ENCODE data around the gene TNNT3.

TNNT3 gene

GRCh38 chr11:1929621-1930461, 10.3 kb downstream of the TNNT3 start:
- Mint-ChIP-seq H3K4me1 (ENCODE audit: low read depth) (peaks cover 5% of the 10 kb centered on the region), H3K27ac (no peak overlapping the region), H3K27me3 (no peaks in the 10 kb centered on the region), H3K9me3 (no peaks in the 10 kb centered on the region), H3K36me3 (ENCODE audit: low read depth) (no peaks in the 10 kb centered on the region), H3K4me3 (no peak overlapping the region)
- no peak for DNase-seq

- no peaks in the 10 kb centered on the region for H3K36me3 Mint-ChIP-seq (ENCODE audit: low read depth)
- H3K27ac Mint-ChIP-seq, result no peak overlapping the region
- no peak overlapping the region for H3K4me3 Mint-ChIP-seq
- H3K4me1 Mint-ChIP-seq (ENCODE audit: low read depth), result peaks cover 5% of the 10 kb centered on the region
- H3K9me3 Mint-ChIP-seq, result no peaks in the 10 kb centered on the region
- H3K27me3 Mint-ChIP-seq, result no peaks in the 10 kb centered on the region
- DNase-seq, result no peak
These were observed 10.9 kb downstream of the TNNT3 start for GRCh38 chr11:1930462-1930830.

GRCh38 chr11:1931341-1932104, 12.0 kb downstream of the TNNT3 start:
- Mint-ChIP-seq H3K9me3 (no peaks in the 10 kb centered on the region), H3K27me3 (no peaks in the 10 kb centered on the region), H3K36me3 (ENCODE audit: low read depth) (no peaks in the 10 kb centered on the region), H3K4me1 (ENCODE audit: low read depth) (peaks cover 5% of the 10 kb centered on the region), H3K4me3 (no peak overlapping the region), H3K27ac (no peak overlapping the region)
- no peak for DNase-seq

- Mint-ChIP-seq H3K27ac (no peak overlapping the region), H3K4me3 (no peak overlapping the region), H3K27me3 (no peaks in the 10 kb centered on the region), H3K4me1 (ENCODE audit: low read depth) (peaks cover 5% of the 10 kb centered on the region), H3K36me3 (ENCODE audit: low read depth) (no peaks in the 10 kb centered on the region), H3K9me3 (no peaks in the 10 kb centered on the region)
- DNase-seq, result no peak
These were observed 12.6 kb downstream of the TNNT3 start for GRCh38 chr11:1932105-1932480.

GRCh38 chr11:1932681-1933080, 13.2 kb downstream of the TNNT3 start:
- Mint-ChIP-seq H3K27ac (no peak overlapping the region), H3K9me3 (no peaks in the 10 kb centered on the region), H3K4me3 (no peak overlapping the region), H3K36me3 (ENCODE audit: low read depth) (no peaks in the 10 kb centered on the region), H3K27me3 (no peaks in the 10 kb centered on the region), H3K4me1 (ENCODE audit: low read depth) (peaks cover 5% of the 10 kb centered on the region)
- DNase-seq, result no peak

- H3K27ac Mint-ChIP-seq, result no peak overlapping the region
- H3K27me3 Mint-ChIP-seq, result no peaks in the 10 kb centered on the region
- DNase-seq, result no peak
- H3K36me3 Mint-ChIP-seq (ENCODE audit: low read depth), result no peaks in the 10 kb centered on the region
- H3K4me3 Mint-ChIP-seq, result no peak overlapping the region
- no peaks in the 10 kb centered on the region for H3K9me3 Mint-ChIP-seq
- peaks cover 5% of the 10 kb centered on the region for H3K4me1 Mint-ChIP-seq (ENCODE audit: low read depth)
These were observed 14.2 kb downstream of the TNNT3 start for GRCh38 chr11:1933416-1934334.

- Mint-ChIP-seq H3K9me3 (no peaks in the 10 kb centered on the region), H3K36me3 (ENCODE audit: low read depth) (no peaks in the 10 kb centered on the region), H3K27ac (no peak overlapping the region), H3K27me3 (no peaks in the 10 kb centered on the region), H3K4me3 (no peak overlapping the region), H3K4me1 (ENCODE audit: low read depth) (peaks cover 9% of the 10 kb centered on the region)
- no peak for DNase-seq
These were observed 15.0 kb downstream of the TNNT3 start for GRCh38 chr11:1934335-1935155.

GRCh38 chr11:1935156-1936071, 15.9 kb downstream of the TNNT3 start:
- no peak overlapping the region for H3K27ac Mint-ChIP-seq
- peaks cover 9% of the 10 kb centered on the region for H3K4me1 Mint-ChIP-seq (ENCODE audit: low read depth)
- no peak overlapping the region for H3K4me3 Mint-ChIP-seq
- no peak for DNase-seq
- no peaks in the 10 kb centered on the region for H3K27me3 Mint-ChIP-seq
- no peaks in the 10 kb centered on the region for H3K9me3 Mint-ChIP-seq
- H3K36me3 Mint-ChIP-seq (ENCODE audit: low read depth), result no peaks in the 10 kb centered on the region

- Mint-ChIP-seq H3K36me3 (ENCODE audit: low read depth) (no peaks in the 10 kb centered on the region), H3K27me3 (no peaks in the 10 kb centered on the region), H3K4me3 (no peak overlapping the region), H3K9me3 (no peaks in the 10 kb centered on the region), H3K27ac (no peak overlapping the region), H3K4me1 (ENCODE audit: low read depth) (peaks cover 8% of the 10 kb centered on the region)
- no peak for DNase-seq
These were observed 16.7 kb downstream of the TNNT3 start for GRCh38 chr11:1936072-1936780.

- Mint-ChIP-seq H3K27ac (no peak overlapping the region), H3K9me3 (no peaks in the 10 kb centered on the region), H3K4me3 (no peak overlapping the region), H3K4me1 (ENCODE audit: low read depth) (peaks cover 8% of the 10 kb centered on the region), H3K27me3 (no peaks in the 10 kb centered on the region), H3K36me3 (ENCODE audit: low read depth) (no peaks in the 10 kb centered on the region)
- no peak for DNase-seq
These were observed 17.5 kb downstream of the TNNT3 start for GRCh38 chr11:1936781-1937615.

GRCh38 chr11:1937616-1938342, 18.3 kb downstream of the TNNT3 start:
- Mint-ChIP-seq H3K27me3 (no peaks in the 10 kb centered on the region), H3K9me3 (no peaks in the 10 kb centered on the region), H3K4me1 (ENCODE audit: low read depth) (peaks cover 8% of the 10 kb centered on the region), H3K4me3 (no peak overlapping the region), H3K36me3 (ENCODE audit: low read depth) (no peaks in the 10 kb centered on the region), H3K27ac (no peak overlapping the region)
- no peak for DNase-seq

All from activated T-cell treated with anti-CD3 and anti-CD28 coated beads, Interleukin-2, amount 50 U/mL, for 24 hours (primary cell).